ENCODE measurements around the gene PEX6.

DNA sequence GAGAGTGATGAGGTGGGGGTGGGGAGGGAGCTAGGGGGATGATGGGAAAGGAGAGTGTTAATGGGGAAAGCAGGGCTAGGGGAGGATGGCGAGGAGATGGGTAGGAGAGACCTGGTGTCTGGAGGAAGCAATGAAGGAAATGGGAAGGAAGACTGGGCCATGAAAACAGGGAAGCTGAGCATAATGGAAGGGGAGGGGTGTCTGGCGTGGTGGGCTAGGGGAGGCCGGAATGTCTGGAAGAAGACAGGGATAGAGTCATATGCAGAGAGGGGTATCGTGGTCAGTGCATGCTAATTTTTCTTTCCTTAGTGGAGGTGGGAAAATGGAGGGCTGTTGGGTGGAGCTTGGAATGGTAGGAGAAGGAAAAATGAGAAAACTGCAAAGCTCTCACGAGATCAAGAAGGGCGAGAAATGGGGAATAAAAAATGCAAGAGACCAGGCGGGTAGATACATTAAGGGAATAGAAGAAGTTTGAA, 35.5 kb upstream of the PEX6 start:
- TF ChIP-seq, protein P1, sequence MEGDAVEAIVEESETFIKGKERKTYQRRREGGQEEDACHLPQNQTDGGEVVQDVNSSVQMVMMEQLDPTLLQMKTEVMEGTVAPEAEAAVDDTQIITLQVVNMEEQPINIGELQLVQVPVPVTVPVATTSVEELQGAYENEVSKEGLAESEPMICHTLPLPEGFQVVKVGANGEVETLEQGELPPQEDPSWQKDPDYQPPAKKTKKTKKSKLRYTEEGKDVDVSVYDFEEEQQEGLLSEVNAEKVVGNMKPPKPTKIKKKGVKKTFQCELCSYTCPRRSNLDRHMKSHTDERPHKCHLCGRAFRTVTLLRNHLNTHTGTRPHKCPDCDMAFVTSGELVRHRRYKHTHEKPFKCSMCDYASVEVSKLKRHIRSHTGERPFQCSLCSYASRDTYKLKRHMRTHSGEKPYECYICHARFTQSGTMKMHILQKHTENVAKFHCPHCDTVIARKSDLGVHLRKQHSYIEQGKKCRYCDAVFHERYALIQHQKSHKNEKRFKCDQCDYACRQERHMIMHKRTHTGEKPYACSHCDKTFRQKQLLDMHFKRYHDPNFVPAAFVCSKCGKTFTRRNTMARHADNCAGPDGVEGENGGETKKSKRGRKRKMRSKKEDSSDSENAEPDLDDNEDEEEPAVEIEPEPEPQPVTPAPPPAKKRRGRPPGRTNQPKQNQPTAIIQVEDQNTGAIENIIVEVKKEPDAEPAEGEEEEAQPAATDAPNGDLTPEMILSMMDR (IDR thresholded peaks at IDR 0.05) = no peak
- no peak for TF ChIP-seq POLR2A (IDR thresholded peaks at IDR 0.05)
